Muscle layer of duodenum (tissue), 2 donors: ENCODE measurements around the gene BCAN.
A peak's percentile ranks its signal among the peaks of the same experiment; 100 is the strongest.

Source experiments
- H3K27ac ChIP-seq: one replicate; pipeline ENCODE4 v1.7.0; 2013; ENCODE audit warnings: mild to moderate bottlenecking, low read length
- H3K27me3 ChIP-seq: one replicate; pipeline ENCODE4 v1.7.0; 2013; ENCODE audit warnings: low read depth, mild to moderate bottlenecking, control low read depth, low read length
- H3K36me3 ChIP-seq, 2 donors: one replicate each; pipeline ENCODE4 v1.7.0; 2013; ENCODE audit warnings: low read length in 2 of 2, control low read depth in 1 of 2, mild to moderate bottlenecking in 1 of 2; ENCODE audit not compliant: insufficient read depth in 2 of 2, control insufficient read depth in 1 of 2
- H3K4me1 ChIP-seq, 2 donors: one replicate each; pipeline ENCODE4 v1.7.0; 2013; ENCODE audit warnings: low read length in 2 of 2, mild to moderate bottlenecking in 2 of 2, control low read depth in 1 of 2, moderate library complexity in 1 of 2; ENCODE audit not compliant: insufficient read depth in 2 of 2, control insufficient read depth in 1 of 2
- H3K4me3 ChIP-seq, 2 donors: one replicate each; pipeline ENCODE4 v1.7.0; 2013; ENCODE audit warnings: low read length in 2 of 2, low read depth in 1 of 2, mild to moderate bottlenecking in 1 of 2
- H3K9me3 ChIP-seq, 2 donors: one replicate each; pipeline ENCODE4 v1.7.0; 2013; ENCODE audit warnings: low read length in 2 of 2, control low read depth in 1 of 2, mild to moderate bottlenecking in 1 of 2; ENCODE audit not compliant: control insufficient read depth in 1 of 2
- donor health status: healthy.

The BCAN gene

DNA sequence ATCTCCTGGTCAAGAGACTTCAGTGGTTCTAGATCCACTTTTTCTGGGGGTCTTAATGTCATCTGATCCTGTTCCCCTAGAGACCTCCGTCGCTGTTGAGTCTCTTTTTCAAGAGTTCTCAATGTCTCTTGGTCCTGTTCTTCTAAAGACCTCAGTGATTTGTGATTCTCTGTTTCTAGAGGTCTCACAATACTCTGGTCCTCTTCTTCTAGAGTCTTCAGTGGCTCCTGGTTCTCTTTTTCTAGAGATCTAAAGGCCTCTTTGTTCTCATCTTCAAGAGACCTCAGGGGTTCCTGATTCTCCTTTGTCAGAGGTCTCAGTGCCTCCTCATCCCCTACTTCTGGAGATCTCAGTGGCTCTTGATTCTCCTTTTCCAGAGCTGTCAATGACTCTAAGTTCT, 29.9 kb downstream of the BCAN start:
- H3K9me3 ChIP-seq = no peaks in the 10 kb centered on the region

GRCh38 chr1:156673387-156674121, 31.6 kb downstream of the BCAN start:
- Histone ChIP-seq H3K36me3 (no peaks in the 10 kb centered on the region), H3K4me1 (peaks cover 6 to 55% of the 10 kb centered on the region in 2 donors), H3K27ac (peak overlapping the region; percentile 31), H3K9me3 (no peaks in the 10 kb centered on the region), H3K4me3 (no peak overlapping the region), H3K27me3 (no peaks in the 10 kb centered on the region)

More for the DNA sequence above, 29.9 kb downstream of the BCAN start:
- H3K27me3 ChIP-seq = no peaks in the 10 kb centered on the region
- H3K27ac ChIP-seq = no peak overlapping the region
- no peaks in the 10 kb centered on the region for H3K36me3 ChIP-seq
- H3K4me3 ChIP-seq = no peak overlapping the region
- peaks cover 6 to 60% of the 10 kb centered on the region in 2 donors for H3K4me1 ChIP-seq

- Histone ChIP-seq H3K36me3 (no peaks in the 10 kb centered on the region), H3K27ac (peak overlapping the region; percentile 16)
Observed at GRCh38 chr1:156675210-156676113, 33.5 kb downstream of the BCAN start.

GRCh38 chr1:156676114-156676819, 34.4 kb downstream of the BCAN start:
- no peaks in the 10 kb centered on the region for H3K36me3 ChIP-seq
- H3K9me3 ChIP-seq = no peaks in the 10 kb centered on the region
- H3K4me1 ChIP-seq = peaks cover 6 to 35% of the 10 kb centered on the region in 2 donors
- peak overlapping the region; percentile 46 to 69 for H3K4me3 ChIP-seq
- H3K27me3 ChIP-seq = peaks cover 5% of the 10 kb centered on the region
- peak overlapping the region; percentile 16 for H3K27ac ChIP-seq

More at GRCh38 chr1:156675210-156676113, 33.5 kb downstream of the BCAN start:
- H3K4me1 ChIP-seq = peaks cover 6 to 37% of the 10 kb centered on the region in 2 donors
- peak overlapping the region; percentile 46 to 69 for H3K4me3 ChIP-seq
- H3K9me3 ChIP-seq = no peaks in the 10 kb centered on the region
- no peaks in the 10 kb centered on the region for H3K27me3 ChIP-seq

- H3K4me1 ChIP-seq = peaks cover 6 to 35% of the 10 kb centered on the region in 2 donors
- H3K36me3 ChIP-seq = no peaks in the 10 kb centered on the region
- H3K27ac ChIP-seq = peak within 1 kb of the TSS; percentile 39
- H3K4me3 ChIP-seq = peak within 1 kb of the TSS; percentile 60 to 69
- peaks cover 8% of the 10 kb centered on the region for H3K27me3 ChIP-seq
- no peaks in the 10 kb centered on the region for H3K9me3 ChIP-seq
Observed at GRCh38 chr1:156676820-156677615, 35.1 kb downstream of the BCAN start, which contains the start of gene NES. Gene NES, minus strand, starts transcription at chr1:156677407. Its CDS starts 143 bp downstream, at chr1:156677264.

- H3K36me3 ChIP-seq = no peaks in the 10 kb centered on the region
- H3K9me3 ChIP-seq = no peaks in the 10 kb centered on the region
- peak overlapping the region; percentile 60 to 69 for H3K4me3 ChIP-seq
- peaks cover 8% of the 10 kb centered on the region for H3K27me3 ChIP-seq
- peak overlapping the region; percentile 39 for H3K27ac ChIP-seq
- H3K4me1 ChIP-seq = peaks cover 6 to 35% of the 10 kb centered on the region in 2 donors
Observed at GRCh38 chr1:156677616-156678596, 36.0 kb downstream of the BCAN start.

GRCh38 chr1:156680056-156680455, 38.1 kb downstream of the BCAN start:
- H3K36me3 ChIP-seq = no peaks in the 10 kb centered on the region
- no peak overlapping the region for H3K4me3 ChIP-seq
- H3K9me3 ChIP-seq = no peaks in the 10 kb centered on the region
- H3K27me3 ChIP-seq = peaks cover 8% of the 10 kb centered on the region
- H3K27ac ChIP-seq = no peak overlapping the region
- peaks cover 6 to 26% of the 10 kb centered on the region in 2 donors for H3K4me1 ChIP-seq

DNA sequence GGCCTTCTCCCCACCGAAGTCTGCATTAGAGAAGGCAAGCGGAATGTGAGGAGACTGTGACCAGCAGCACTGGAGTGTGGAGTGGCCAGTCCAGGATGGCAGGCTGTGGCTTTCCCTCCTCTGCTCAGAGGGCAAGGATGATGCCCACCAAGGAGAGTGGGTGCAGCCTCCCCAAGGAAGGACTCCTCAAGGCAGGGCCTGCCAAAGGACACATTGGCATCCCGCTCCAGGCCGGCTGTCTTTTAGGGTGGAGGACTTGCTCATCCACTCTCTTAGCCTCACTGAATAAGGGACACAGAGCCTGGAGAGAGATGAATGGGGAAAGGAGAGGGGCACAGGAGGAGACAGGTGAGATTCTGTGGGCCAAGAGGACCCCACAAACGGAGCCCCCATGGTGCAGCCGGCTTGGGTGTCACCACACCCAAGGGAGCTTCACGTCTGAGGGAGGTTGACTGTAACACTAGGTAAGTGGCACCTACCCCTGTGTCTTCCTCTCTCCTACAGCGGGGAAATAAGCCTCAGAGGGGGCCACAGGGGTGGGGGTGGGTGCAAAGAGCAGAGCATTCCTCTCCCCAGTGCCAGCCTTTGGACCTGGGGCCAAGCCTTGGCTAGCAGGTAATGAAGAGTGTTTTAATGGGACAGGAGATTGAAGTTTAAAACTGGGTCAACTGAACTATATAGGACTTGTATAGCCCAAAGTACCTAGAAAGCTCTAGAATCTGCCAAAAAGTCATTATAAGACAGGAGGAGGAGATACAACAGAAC, 39.5 kb downstream of the BCAN start:
- Histone ChIP-seq H3K36me3 (no peaks in the 10 kb centered on the region), H3K27ac (no peak overlapping the region), H3K4me1 (peaks cover 6 to 15% of the 10 kb centered on the region in 2 donors), H3K27me3 (peaks cover 8% of the 10 kb centered on the region), H3K9me3 (no peaks in the 10 kb centered on the region), H3K4me3 (no peak overlapping the region)

DNA sequence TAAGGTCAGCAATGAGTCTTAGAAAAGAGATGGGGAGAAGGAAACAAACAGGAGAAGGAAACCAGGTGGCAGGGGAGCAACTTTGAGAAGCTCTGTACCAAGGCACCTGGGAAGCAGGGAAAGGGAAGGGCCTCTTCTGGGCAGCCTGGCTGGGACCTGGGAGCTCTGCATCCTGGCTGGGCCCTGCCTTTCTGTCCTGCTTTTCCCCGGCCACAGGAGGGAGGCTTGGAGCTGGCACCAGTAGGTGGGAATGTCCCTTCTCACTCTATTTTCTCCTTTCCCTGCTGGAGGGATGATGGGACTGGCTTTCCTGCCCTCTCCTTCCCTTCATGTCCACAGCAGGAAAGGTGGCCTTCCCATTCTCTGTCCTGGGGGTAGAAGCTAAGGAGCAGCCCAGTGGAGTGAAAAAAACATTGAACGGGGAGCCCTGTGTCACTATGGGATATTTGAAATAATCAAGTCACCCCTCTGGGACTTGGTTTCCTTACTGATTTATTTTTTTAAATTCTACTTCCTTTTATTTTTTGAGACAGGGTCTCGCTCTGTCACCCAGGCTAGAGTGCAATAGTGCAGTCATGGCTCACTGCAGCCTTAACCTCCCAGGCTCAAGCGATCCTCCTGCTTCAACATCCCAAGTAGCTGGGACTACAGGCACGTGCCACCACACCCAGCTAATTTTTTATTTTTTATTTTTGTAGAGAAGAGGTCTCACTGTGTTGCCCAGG, 40.4 kb downstream of the BCAN start:
- no peaks in the 10 kb centered on the region for H3K36me3 ChIP-seq
- no peak overlapping the region for H3K27ac ChIP-seq
- peaks cover 8% of the 10 kb centered on the region for H3K27me3 ChIP-seq
- no peaks in the 10 kb centered on the region for H3K9me3 ChIP-seq
- no peak overlapping the region for H3K4me3 ChIP-seq
- peaks cover 6 to 8% of the 10 kb centered on the region in 2 donors for H3K4me1 ChIP-seq
